ENCODE measurements around the gene ADM5. TPM values are rescaled to one million over a fixed set of nuclear protein-coding genes. Genes with fewer than 3 reads are reported as not detected.

ADM5 gene
- total and polyA plus RNA-seq, 10 of the 15 experiments (the other 5 are each of a cell fraction or from before 2014, with no cell fraction given) = 0.05 to 6.0 (median 1.2) TPM; not detected in 1

DNA sequence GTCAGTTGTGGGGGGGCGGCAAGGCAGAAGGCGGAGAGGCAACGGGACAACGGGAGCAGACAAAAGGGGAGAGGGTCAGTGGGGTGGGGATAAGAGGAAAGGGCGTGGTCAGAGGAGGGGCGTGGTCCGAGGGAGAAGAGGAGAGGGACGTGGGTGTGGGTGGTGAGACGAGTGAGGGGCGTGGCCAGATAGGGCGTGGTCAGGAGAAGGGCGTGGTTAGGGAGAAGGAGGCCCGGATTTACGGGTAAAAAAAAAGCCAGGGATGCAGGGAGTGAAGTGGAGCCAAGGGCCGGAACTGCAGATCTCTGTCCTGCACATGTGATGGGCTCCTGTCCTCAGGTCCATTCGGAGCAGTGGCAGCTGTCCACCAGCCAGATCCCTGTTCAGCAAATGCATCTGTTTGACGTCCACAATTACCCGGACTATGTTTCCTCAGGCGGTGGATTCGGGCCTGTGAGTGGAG lies 23.0 kb downstream of the ADM5 start:
- Histone ChIP-seq H3K4me3 (no peak overlapping the region), H2AFZ (ENCODE audit: control insufficient read depth, low read depth, low read length) (no peak overlapping the region), H4K20me1 (ENCODE audit: control insufficient read depth, insufficient read depth) (no peaks in the 10 kb centered on the region), H3K9me3 (replicated peaks; ENCODE audit: control insufficient read depth, insufficient read depth, low read length) (no peaks in the 10 kb centered on the region), H3K4me2 (ENCODE audit: control insufficient read depth, insufficient read depth) (no peak overlapping the region), H3K4me1 (ENCODE audit: control insufficient read depth, insufficient read depth, low read length) (no peaks in the 10 kb centered on the region), H3K9ac (ENCODE audit: control insufficient read depth, insufficient read depth, low read length) (no peak overlapping the region), H3K79me2 (ENCODE audit: control insufficient read depth, insufficient read depth, low read length) (no peaks in the 10 kb centered on the region), H3K27me3 (replicated peaks in 1 of 2; ENCODE audit: control insufficient read depth in 2 of 2, insufficient read depth in 2 of 2, low read length in 1 of 2) (no peaks in the 10 kb centered on the region), H3K36me3 (ENCODE audit: control insufficient read depth in 2 of 2, insufficient read depth in 2 of 2, low read length in 1 of 2) (no peaks in the 10 kb centered on the region), H3K27ac (ENCODE audit: control insufficient read depth, insufficient read depth) (no peak overlapping the region)
- TF ChIP-seq JUNB (IDR thresholded peaks at IDR 0.05) = no peak
- TF ChIP-seq NBN (IDR thresholded peaks at IDR 0.05) = no peak
- TF ChIP-seq IRF5 (IDR thresholded peaks at IDR 0.05; ENCODE audit: borderline replicate concordance) = no peak
- TF ChIP-seq BACH1 (IDR thresholded peaks at IDR 0.05; ENCODE audit: borderline replicate concordance) = no peak
- TF ChIP-seq, protein P1, sequence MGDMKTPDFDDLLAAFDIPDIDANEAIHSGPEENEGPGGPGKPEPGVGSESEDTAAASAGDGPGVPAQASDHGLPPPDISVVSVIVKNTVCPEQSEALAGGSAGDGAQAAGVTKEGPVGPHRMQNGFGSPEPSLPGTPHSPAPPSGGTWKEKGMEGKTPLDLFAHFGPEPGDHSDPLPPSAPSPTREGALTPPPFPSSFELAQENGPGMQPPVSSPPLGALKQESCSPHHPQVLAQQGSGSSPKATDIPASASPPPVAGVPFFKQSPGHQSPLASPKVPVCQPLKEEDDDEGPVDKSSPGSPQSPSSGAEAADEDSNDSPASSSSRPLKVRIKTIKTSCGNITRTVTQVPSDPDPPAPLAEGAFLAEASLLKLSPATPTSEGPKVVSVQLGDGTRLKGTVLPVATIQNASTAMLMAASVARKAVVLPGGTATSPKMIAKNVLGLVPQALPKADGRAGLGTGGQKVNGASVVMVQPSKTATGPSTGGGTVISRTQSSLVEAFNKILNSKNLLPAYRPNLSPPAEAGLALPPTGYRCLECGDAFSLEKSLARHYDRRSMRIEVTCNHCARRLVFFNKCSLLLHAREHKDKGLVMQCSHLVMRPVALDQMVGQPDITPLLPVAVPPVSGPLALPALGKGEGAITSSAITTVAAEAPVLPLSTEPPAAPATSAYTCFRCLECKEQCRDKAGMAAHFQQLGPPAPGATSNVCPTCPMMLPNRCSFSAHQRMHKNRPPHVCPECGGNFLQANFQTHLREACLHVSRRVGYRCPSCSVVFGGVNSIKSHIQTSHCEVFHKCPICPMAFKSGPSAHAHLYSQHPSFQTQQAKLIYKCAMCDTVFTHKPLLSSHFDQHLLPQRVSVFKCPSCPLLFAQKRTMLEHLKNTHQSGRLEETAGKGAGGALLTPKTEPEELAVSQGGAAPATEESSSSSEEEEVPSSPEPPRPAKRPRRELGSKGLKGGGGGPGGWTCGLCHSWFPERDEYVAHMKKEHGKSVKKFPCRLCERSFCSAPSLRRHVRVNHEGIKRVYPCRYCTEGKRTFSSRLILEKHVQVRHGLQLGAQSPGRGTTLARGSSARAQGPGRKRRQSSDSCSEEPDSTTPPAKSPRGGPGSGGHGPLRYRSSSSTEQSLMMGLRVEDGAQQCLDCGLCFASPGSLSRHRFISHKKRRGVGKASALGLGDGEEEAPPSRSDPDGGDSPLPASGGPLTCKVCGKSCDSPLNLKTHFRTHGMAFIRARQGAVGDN (IDR thresholded peaks at IDR 0.05) = no peak
- no peak for TF ChIP-seq HDAC2 (IDR thresholded peaks at IDR 0.05)
- TF ChIP-seq, protein P2, sequence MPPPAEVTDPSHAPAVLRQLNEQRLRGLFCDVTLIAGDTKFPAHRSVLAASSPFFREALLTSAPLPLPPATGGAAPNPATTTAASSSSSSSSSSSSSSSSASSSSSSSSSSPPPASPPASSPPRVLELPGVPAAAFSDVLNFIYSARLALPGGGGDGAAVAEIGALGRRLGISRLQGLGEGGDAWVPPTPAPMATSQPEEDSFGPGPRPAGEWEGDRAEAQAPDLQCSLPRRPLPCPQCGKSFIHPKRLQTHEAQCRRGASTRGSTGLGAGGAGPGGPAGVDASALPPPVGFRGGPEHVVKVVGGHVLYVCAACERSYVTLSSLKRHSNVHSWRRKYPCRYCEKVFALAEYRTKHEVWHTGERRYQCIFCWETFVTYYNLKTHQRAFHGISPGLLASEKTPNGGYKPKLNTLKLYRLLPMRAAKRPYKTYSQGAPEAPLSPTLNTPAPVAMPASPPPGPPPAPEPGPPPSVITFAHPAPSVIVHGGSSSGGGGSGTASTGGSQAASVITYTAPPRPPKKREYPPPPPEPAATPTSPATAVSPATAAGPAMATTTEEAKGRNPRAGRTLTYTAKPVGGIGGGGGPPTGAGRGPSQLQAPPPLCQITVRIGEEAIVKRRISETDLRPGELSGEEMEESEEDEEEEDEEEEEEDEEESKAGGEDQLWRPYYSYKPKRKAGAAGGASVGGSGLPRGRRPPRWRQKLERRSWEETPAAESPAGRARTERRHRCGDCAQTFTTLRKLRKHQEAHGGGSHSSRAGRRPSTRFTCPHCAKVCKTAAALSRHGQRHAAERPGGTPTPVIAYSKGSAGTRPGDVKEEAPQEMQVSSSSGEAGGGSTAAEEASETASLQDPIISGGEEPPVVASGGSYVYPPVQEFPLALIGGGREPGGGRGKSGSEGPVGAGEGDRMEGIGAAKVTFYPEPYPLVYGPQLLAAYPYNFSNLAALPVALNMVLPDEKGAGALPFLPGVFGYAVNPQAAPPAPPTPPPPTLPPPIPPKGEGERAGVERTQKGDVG (CRISPR knock-in tag; IDR thresholded peaks at IDR 0.05) = no peak
- no peak for TF ChIP-seq RAD51 (IDR thresholded peaks at IDR 0.05)
- RAD21 ChIA-PET (ENCODE audit: unreplicated experiment) = no interaction called here
- intact Hi-C loops (cut with micrococcal nuclease; ENCODE audit: unreplicated experiment) = no loop called here
- ATAC-seq (no peak), FAIRE-seq (no peak), DNase-seq (ENCODE audit: low read depth, low spot score) (no peak)
- WGBS (ENCODE audit: insufficient coverage, insufficient replicate concordance, low lambda C conversion rate, missing lambda C conversion rate) = 44% methylated on average over 14 of the region's 20 CpGs
- BruUV-seq (replicated peaks) = no TSS peak
- in situ Hi-C loops (cut with MboI) = no loop called here
- SMC1A ChIA-PET (ENCODE audit: uncharacterized antibody, unreplicated experiment) = no interaction called here
- POLR2A ChIA-PET = no interaction called here
- CTCF ChIA-PET = no interaction called here
